Measurements from ENCODE around the gene TINAGL1. TPM values are rescaled to one million over a fixed set of nuclear protein-coding genes. Genes with fewer than 3 reads are reported as not detected.
A peak's percentile ranks its signal among the peaks of the same experiment; 100 is the strongest.

TINAGL1 gene
- total and polyA plus RNA-seq, 8 donors = 10.1 to 47.3 (median 25.7) TPM

- Histone ChIP-seq H3K27ac (peak overlapping the region in 1 of 4 donors; percentile 17), H3K4me3 (no peak overlapping the region), H3K36me3 (no peaks in the 10 kb centered on the region), H3K4me1 (peaks cover 6 to 20% (median 9%) of the 10 kb centered on the region in 3 donors), H3K27me3 (no peaks in the 10 kb centered on the region), H3K9me3 (no peaks in the 10 kb centered on the region)
- TF ChIP-seq, protein P1, sequence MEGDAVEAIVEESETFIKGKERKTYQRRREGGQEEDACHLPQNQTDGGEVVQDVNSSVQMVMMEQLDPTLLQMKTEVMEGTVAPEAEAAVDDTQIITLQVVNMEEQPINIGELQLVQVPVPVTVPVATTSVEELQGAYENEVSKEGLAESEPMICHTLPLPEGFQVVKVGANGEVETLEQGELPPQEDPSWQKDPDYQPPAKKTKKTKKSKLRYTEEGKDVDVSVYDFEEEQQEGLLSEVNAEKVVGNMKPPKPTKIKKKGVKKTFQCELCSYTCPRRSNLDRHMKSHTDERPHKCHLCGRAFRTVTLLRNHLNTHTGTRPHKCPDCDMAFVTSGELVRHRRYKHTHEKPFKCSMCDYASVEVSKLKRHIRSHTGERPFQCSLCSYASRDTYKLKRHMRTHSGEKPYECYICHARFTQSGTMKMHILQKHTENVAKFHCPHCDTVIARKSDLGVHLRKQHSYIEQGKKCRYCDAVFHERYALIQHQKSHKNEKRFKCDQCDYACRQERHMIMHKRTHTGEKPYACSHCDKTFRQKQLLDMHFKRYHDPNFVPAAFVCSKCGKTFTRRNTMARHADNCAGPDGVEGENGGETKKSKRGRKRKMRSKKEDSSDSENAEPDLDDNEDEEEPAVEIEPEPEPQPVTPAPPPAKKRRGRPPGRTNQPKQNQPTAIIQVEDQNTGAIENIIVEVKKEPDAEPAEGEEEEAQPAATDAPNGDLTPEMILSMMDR (IDR thresholded peaks at IDR 0.05) = no peak
- DNase-seq = no peak
- intact Hi-C loops (cut with DNase I) = no loop called here
- 81 to 96% methylated on average over 5 of the region's 5 CpGs for WGBS, 2 donors
- no peak for FAIRE-seq
- no peak for ATAC-seq
These were observed 3.1 kb downstream of the TINAGL1 start for GRCh38 chr1:31579374-31579773.

DNA sequence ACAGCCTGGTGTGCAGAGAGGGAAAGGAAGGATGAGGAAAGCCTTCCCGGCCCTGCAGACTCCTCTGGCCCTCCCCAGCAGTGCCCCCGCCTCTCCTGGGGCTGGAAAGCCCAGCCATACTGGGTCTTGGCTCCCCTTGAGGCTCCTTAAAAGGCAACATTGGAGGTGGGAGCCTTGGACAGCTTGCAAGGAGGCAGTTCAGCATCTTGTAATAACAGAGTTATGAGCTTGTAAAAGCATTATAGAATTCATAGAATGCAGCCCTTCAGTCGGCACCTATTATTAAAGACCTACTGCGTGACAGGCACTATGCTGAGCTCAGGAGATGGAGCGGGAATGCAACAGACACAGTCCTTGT lies 4.2 kb downstream of the TINAGL1 start:
- intact Hi-C loops (cut with DNase I) = no loop called here
- 63 to 66% methylated on average over 5 of the region's 5 CpGs for WGBS, 2 donors
- H3K9me3 ChIP-seq = no peaks in the 10 kb centered on the region
- FAIRE-seq (no peak), DNase-seq (no peak), ATAC-seq (no peak)
- TF ChIP-seq, protein P1 (IDR thresholded peaks at IDR 0.05) = no peak
- no peaks in the 10 kb centered on the region for H3K27me3 ChIP-seq
- H3K36me3 ChIP-seq = no peaks in the 10 kb centered on the region
- H3K27ac ChIP-seq = no peak overlapping the region
- peaks cover 6 to 14% (median 12%) of the 10 kb centered on the region in 3 donors for H3K4me1 ChIP-seq
- H3K4me3 ChIP-seq = no peak overlapping the region

- no peaks in the 10 kb centered on the region for H3K36me3 ChIP-seq
- peaks cover 6 to 14% (median 12%) of the 10 kb centered on the region in 3 donors for H3K4me1 ChIP-seq
- H3K27me3 ChIP-seq = no peaks in the 10 kb centered on the region
- DNase-seq (no peak), FAIRE-seq (no peak), ATAC-seq (no peak)
- TF ChIP-seq, protein P1 (IDR thresholded peaks at IDR 0.05) = no peak
- no peak overlapping the region for H3K4me3 ChIP-seq
- no peaks in the 10 kb centered on the region for H3K9me3 ChIP-seq
- H3K27ac ChIP-seq = peak overlapping the region in 1 of 4 donors; percentile 8
- 78 to 87% methylated on average over 15 of the region's 15 CpGs for WGBS, 2 donors
- intact Hi-C loops (cut with DNase I) = no loop called here
These were observed 4.7 kb downstream of the TINAGL1 start for GRCh38 chr1:31580891-31581603.

DNA sequence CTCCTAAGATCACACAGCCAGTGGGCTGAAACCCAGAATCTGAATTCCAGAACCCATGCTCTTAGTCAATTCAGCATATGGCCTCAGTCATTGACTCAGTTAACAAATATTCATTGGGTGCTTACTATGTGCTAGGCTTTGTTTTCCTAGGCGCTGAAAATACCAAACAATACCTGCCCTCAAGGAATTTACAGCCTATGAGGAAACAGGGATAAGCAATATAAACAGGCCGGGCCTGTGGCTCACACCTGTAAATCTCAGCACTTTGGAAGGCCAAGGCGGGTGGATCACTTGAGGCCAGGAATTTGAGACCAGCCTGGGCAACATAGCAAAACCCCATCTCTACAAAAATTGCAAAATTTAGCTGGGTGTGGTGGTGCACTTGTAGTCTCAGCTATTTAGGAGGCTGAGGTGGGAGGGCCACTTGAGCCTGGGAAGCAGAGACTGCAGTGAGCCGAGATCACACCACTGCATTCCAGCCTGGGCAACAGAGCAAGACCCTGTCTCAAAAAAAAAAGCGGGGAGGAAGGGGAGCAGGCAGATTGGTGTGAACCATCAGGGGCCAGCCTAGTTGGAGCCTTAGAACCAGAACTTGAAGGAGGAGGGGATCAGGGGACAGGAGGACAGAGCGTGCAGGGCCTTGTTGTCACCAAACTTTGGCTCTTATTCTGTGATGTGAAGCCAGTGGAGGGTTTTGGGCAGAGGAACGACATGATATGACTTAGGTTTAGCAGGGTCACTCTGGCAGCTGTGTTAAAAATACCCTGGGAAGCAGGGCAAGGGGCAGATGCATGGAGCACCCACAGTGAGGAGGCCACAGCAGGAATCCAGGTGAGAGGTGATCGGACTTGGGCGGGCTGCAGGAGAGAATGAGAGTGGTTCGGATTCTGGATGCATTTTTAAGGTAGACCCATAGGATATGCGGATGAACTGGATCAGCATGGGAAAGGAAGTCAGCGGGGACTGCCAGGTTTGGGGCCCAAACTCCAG lies 5.8 kb downstream of the TINAGL1 start:
- DNase-seq = no peak
- H3K9me3 ChIP-seq = no peaks in the 10 kb centered on the region
- TF ChIP-seq, protein P1 (IDR thresholded peaks at IDR 0.05) = no peak
- no peaks in the 10 kb centered on the region for H3K27me3 ChIP-seq
- no peak overlapping the region for H3K4me3 ChIP-seq
- H3K36me3 ChIP-seq = no peaks in the 10 kb centered on the region
- peaks cover 6 to 14% (median 12%) of the 10 kb centered on the region in 3 donors for H3K4me1 ChIP-seq
- no peak for ATAC-seq
- WGBS, 2 donors = 84 to 85% methylated on average over 12 of the region's 12 CpGs
- no peak for FAIRE-seq
- no peak overlapping the region for H3K27ac ChIP-seq
- intact Hi-C loops (cut with DNase I) = no loop called here
